ENCODE data around the gene HOXC4. TPM values are rescaled to one million over a fixed set of nuclear protein-coding genes. Genes with fewer than 3 reads are reported as not detected.

HOXC4 gene
- total RNA-seq, 2 donors from 2014 or later: 0.62 TPM; not detected in 1

GRCh38 chr12:54044425-54045103 lies 9.1 kb upstream of the HOXC4 start:
- Histone ChIP-seq H3K4me3 (no peak overlapping the region), H3K27ac (no peak overlapping the region), H3K4me1 (replicated peaks) (no peaks in the 10 kb centered on the region), H3K27me3 (replicated peaks; ENCODE audit: insufficient read depth) (peaks cover 80% of the 10 kb centered on the region), H3K9me3 (no peaks in the 10 kb centered on the region), H3K36me3 (no peaks in the 10 kb centered on the region)
- DNase-seq (ENCODE audit: low spot score): no peak
- TF ChIP-seq POLR2AphosphoS5 (IDR thresholded peaks at IDR 0.05) (no peak), POLR2A (IDR thresholded peaks at IDR 0.05) (no peak)
- WGBS: 30% methylated on average over 5 of the region's 5 CpGs
- intact Hi-C loops (cut with DNase I): no loop called here

GRCh38 chr12:54045401-54045800 lies 8.2 kb upstream of the HOXC4 start:
- Histone ChIP-seq H3K4me3 (no peak overlapping the region), H3K27ac (no peak overlapping the region), H3K4me1 (replicated peaks) (no peaks in the 10 kb centered on the region), H3K9me3 (no peaks in the 10 kb centered on the region), H3K36me3 (no peaks in the 10 kb centered on the region), H3K27me3 (replicated peaks; ENCODE audit: insufficient read depth) (peaks cover 83% of the 10 kb centered on the region)
- intact Hi-C loops (cut with DNase I): no loop called here
- TF ChIP-seq POLR2A (IDR thresholded peaks at IDR 0.05): no peak
- no peak for TF ChIP-seq POLR2AphosphoS5 (IDR thresholded peaks at IDR 0.05)
- TF ChIP-seq CTCF (IDR thresholded peaks at IDR 0.05): no peak
- DNase-seq (ENCODE audit: low spot score): no peak

GRCh38 chr12:54045868-54046521 lies 7.6 kb upstream of the HOXC4 start:
- H3K27ac ChIP-seq: no peak overlapping the region
- no peak overlapping the region for H3K4me3 ChIP-seq
- H3K36me3 ChIP-seq: no peaks in the 10 kb centered on the region
- intact Hi-C loops (cut with DNase I): no loop called here
- H3K4me1 ChIP-seq (replicated peaks): no peaks in the 10 kb centered on the region
- no peak for DNase-seq (ENCODE audit: low spot score)
- WGBS: 24% methylated on average over 16 of the region's 16 CpGs
- peaks cover 84% of the 10 kb centered on the region for H3K27me3 ChIP-seq (replicated peaks; ENCODE audit: insufficient read depth)
- TF ChIP-seq CTCF (IDR thresholded peaks at IDR 0.05) (no peak), POLR2A (IDR thresholded peaks at IDR 0.05) (no peak), POLR2AphosphoS5 (IDR thresholded peaks at IDR 0.05) (no peak)
- H3K9me3 ChIP-seq: no peaks in the 10 kb centered on the region

- Histone ChIP-seq H3K4me3 (no peak overlapping the region), H3K27me3 (replicated peaks; ENCODE audit: insufficient read depth) (peaks cover 85% of the 10 kb centered on the region), H3K9me3 (no peaks in the 10 kb centered on the region), H3K4me1 (replicated peaks) (no peaks in the 10 kb centered on the region), H3K36me3 (no peaks in the 10 kb centered on the region), H3K27ac (no peak overlapping the region)
- 13% methylated on average over 27 of the region's 27 CpGs for WGBS
- intact Hi-C loops (cut with DNase I): no loop called here
- DNase-seq (ENCODE audit: low spot score): no peak
- TF ChIP-seq POLR2A (IDR thresholded peaks at IDR 0.05): no peak
- no peak for TF ChIP-seq CTCF (IDR thresholded peaks at IDR 0.05)
- no peak for TF ChIP-seq POLR2AphosphoS5 (IDR thresholded peaks at IDR 0.05)
These were observed 6.9 kb upstream of the HOXC4 start for GRCh38 chr12:54046809-54047159.

- Histone ChIP-seq H3K27me3 (replicated peaks; ENCODE audit: insufficient read depth) (peaks cover 81% of the 10 kb centered on the region), H3K36me3 (no peaks in the 10 kb centered on the region), H3K9me3 (no peaks in the 10 kb centered on the region), H3K4me1 (replicated peaks) (no peaks in the 10 kb centered on the region), H3K27ac (no peak overlapping the region), H3K4me3 (no peak overlapping the region)
- DNase-seq (ENCODE audit: low spot score): no peak
- no peak for TF ChIP-seq CTCF (IDR thresholded peaks at IDR 0.05)
- TF ChIP-seq POLR2AphosphoS5 (IDR thresholded peaks at IDR 0.05): no peak
- TF ChIP-seq POLR2A (IDR thresholded peaks at IDR 0.05): no peak
- 9% methylated on average over 61 of the region's 61 CpGs for WGBS
- intact Hi-C loops (cut with DNase I): no loop called here
These were observed 6.3 kb upstream of the HOXC4 start for GRCh38 chr12:54047160-54047963.
